K562 (cell line): ENCODE results near the gene SPON2. TPM values are rescaled to one million over a fixed set of nuclear protein-coding genes. Genes with fewer than 3 reads are reported as not detected.

ENCODE experiments used
- ATAC-seq: fragments of 200-7000 bp; cut with Tn5 transposase; 3 replicates; pipeline ENCODE4 v1.9.1; 2020; ENCODE audit warnings: moderate library complexity
- BruUV-seq: library from RNA; stranded (reverse); fragments of 400-500 nt; replicated peaks from 2 replicates; lab custom pipeline; 2021; lab: Mats Ljungman, UMichigan
- CTCF ChIA-PET: fragments of 300-600 bp; formaldehyde crosslinking; extraction: SDS; loops from one replicate; lab custom pipeline; 2021; ENCODE audit warnings: low intra/inter-chr PET ratio; lab: Yijun Ruan, JAX
- POLR2A ChIA-PET: fragments of 300-600, 350-650 bp; sonication (Branson Sonifier 250); formaldehyde crosslinking; extraction: SDS; loops from one replicate; lab custom pipeline; 2021; ENCODE audit warnings: antibody characterized with exemption, inconsistent platforms; lab: Yijun Ruan, JAX
- DNase-seq, 4 experiments: peaks; one replicate each; pipeline versions ENCODE4 v3.0.0 to v3.0.0-alpha.2; 2011 to 2018; ENCODE audit warnings: low spot score in 3 of 4, mixed read lengths in 3 of 4; ENCODE audit errors: extremely low read depth in 1 of 4
- FAIRE-seq: peaks from 2 replicates; lab custom pipeline; 2011; peaks lifted over from hg19 to GRCh38; lab: Jason Lieb, UNC
- H2AFZ ChIP-seq: 2 replicates; pipeline ENCODE4 v1.6.0; 2011; ENCODE audit warnings: low read depth, low read length, control low read depth, inconsistent platforms
- H3K27ac ChIP-seq: fragments of 200-600 bp; 3 replicates; pipeline ENCODE4 v1.8.0; 2011; ENCODE audit warnings: low read depth, mild to moderate bottlenecking, control low read depth, inconsistent platforms, low read length, moderate library complexity, mixed read lengths; ENCODE audit errors: extremely low read depth
- H3K27me3 ChIP-seq, 2 experiments: fragments of 300-600 bp in 1 of 2; 2 replicates in 1 of 2; 3 replicates in 1 of 2; pipeline versions ENCODE4 v1.6.0 to v1.8.0; 2011; ENCODE audit warnings: inconsistent platforms in 2 of 2, low read length in 2 of 2, mild to moderate bottlenecking in 1 of 2, mixed read lengths in 1 of 2, moderate library complexity in 1 of 2; ENCODE audit not compliant: control insufficient read depth in 2 of 2, insufficient read depth in 2 of 2
- H3K36me3 ChIP-seq: fragments of 300-600 bp; 3 replicates; pipeline ENCODE4 v1.8.0; 2011; ENCODE audit warnings: mild to moderate bottlenecking, low read length, inconsistent platforms; ENCODE audit not compliant: control insufficient read depth, insufficient read depth
- H3K4me1 ChIP-seq, 2 experiments: fragments of 200-600 bp in 1 of 2; replicated peaks in 1 of 2; 2 replicates in 1 of 2; 3 replicates in 1 of 2; pipeline versions ENCODE4 v1.5.1 to v1.8.0; 2011; ENCODE audit warnings: inconsistent platforms in 2 of 2, low read length in 2 of 2, mild to moderate bottlenecking in 1 of 2, mixed read lengths in 1 of 2, moderate library complexity in 1 of 2; ENCODE audit not compliant: control insufficient read depth in 2 of 2, insufficient read depth in 2 of 2
- H3K4me2 ChIP-seq: 2 replicates; pipeline ENCODE4 v1.6.1; 2011; ENCODE audit warnings: low read length, control low read depth, inconsistent platforms, mixed read lengths; ENCODE audit not compliant: insufficient read depth
- H3K4me3 ChIP-seq: fragments of 200-600 bp; sonication (generic), shearing (Covaris generic); 2 replicates; pipeline ENCODE4 v1.5.1; 2016; ENCODE audit warnings: control low read depth, inconsistent platforms
- H3K79me2 ChIP-seq: fragments of 200-600 bp; 3 replicates; pipeline ENCODE4 v1.8.0; 2011; ENCODE audit warnings: low read length, inconsistent platforms; ENCODE audit not compliant: control insufficient read depth, insufficient read depth
- H3K9ac ChIP-seq, 2 experiments: 2 replicates each; pipeline versions ENCODE4 v1.6.0 to v1.6.1; 2011; ENCODE audit warnings: low read depth in 2 of 2, low read length in 2 of 2, control low read depth in 1 of 2, inconsistent platforms in 1 of 2, mild to moderate bottlenecking in 1 of 2, mixed read lengths in 1 of 2; ENCODE audit not compliant: insufficient read depth in 1 of 2
- H3K9me1 ChIP-seq: one replicate; pipeline ENCODE4 v1.6.0; 2011; ENCODE audit warnings: inconsistent platforms, mild to moderate bottlenecking, low read length, moderate library complexity; ENCODE audit not compliant: control insufficient read depth, insufficient read depth
- H3K9me3 ChIP-seq: replicated peaks from 2 replicates; pipeline ENCODE4 v1.5.1; 2011; ENCODE audit warnings: low read depth, low read length, inconsistent platforms; ENCODE audit not compliant: control insufficient read depth, insufficient read depth
- H4K20me1 ChIP-seq: replicated peaks from 2 replicates; pipeline ENCODE4 v1.6.1; 2011; ENCODE audit warnings: low read length, inconsistent platforms, mixed read lengths; ENCODE audit not compliant: control insufficient read depth, insufficient read depth
- CREM ChIP-seq: IDR thresholded peaks from 2 replicates; pipeline ENCODE4 v1.6.1; 2014; ENCODE audit warnings: antibody characterized with exemption, low read depth
- HEY1 ChIP-seq: fragments of 250-450 bp; sonication (Bioruptor Pico); IDR thresholded peaks from 2 replicates; pipeline ENCODE4 v1.5.0; 2020; ENCODE audit warnings: mild to moderate bottlenecking, moderate library complexity, borderline replicate concordance
- PTTG1 ChIP-seq: fragments of 450-650 bp; IDR thresholded peaks from 2 replicates; pipeline ENCODE4 v1.6.1; 2016; ENCODE audit warnings: low read depth, mild to moderate bottlenecking, missing genetic modification characterization, missing compliant biosample characterization
- TRIM24 ChIP-seq, 2 experiments: fragments of 450-650 bp; IDR thresholded peaks; 2 replicates each; pipeline ENCODE4 v1.6.1; 2016
- TRIM28 ChIP-seq: fragments of 450-650 bp; IDR thresholded peaks from 2 replicates; pipeline ENCODE4 v1.6.1; 2017
- ZFP30 ChIP-seq: fragments of 250-450 bp; sonication (Bioruptor Pico); IDR thresholded peaks from 2 replicates; pipeline ENCODE4 v1.8.0; 2022; ENCODE audit warnings: moderate library complexity, mild to moderate bottlenecking, inconsistent platforms, borderline replicate concordance
- ZNF280A ChIP-seq: fragments of 450-650 bp; IDR thresholded peaks from 2 replicates; pipeline ENCODE4 v1.6.1; 2018; ENCODE audit warnings: mild to moderate bottlenecking, low read depth; ENCODE audit not compliant: partially characterized antibody
- ZZZ3 ChIP-seq: fragments of 450-650 bp; IDR thresholded peaks from 2 replicates; pipeline ENCODE4 v1.6.1; 2016; ENCODE audit warnings: antibody characterized with exemption, mild to moderate bottlenecking, moderate library complexity
- WGBS: fragments of 100-300 bp; shearing (Covaris generic); methylation state at CpG from one replicate; pipeline ENCODE4 v1.1.6; 2016; ENCODE audit warnings: low coverage, mixed read lengths; ENCODE audit not compliant: insufficient coverage; ENCODE audit errors: missing lambda C conversion rate; 5-methylcytosine and 5-hydroxymethylcytosine counted together
- in situ Hi-C: fragments of 300-500 bp; cut with MboI; formaldehyde crosslinking; loops from 4 replicates; pipeline ENCODE4 v1.15.0; 2018; ENCODE audit warnings: inconsistent platforms, mixed read lengths
- intact Hi-C: fragments of 100-400 bp; cut with micrococcal nuclease; formaldehyde crosslinking; loops from 2 replicates; pipeline ENCODE4 v1.14.2; 2022
- polyA plus RNA-seq, 8 experiments: library from polyadenylated mRNA; depleted of rRNA in 4 of 8; stranded (reverse) in 5 of 8; unstranded in 3 of 8; fragments of >200 nt; fragmentation: Nextera tagmentation in 2 of 8; fragmentation: Illumina TruSeq in 1 of 8; extraction: Ambion mirVana in 2 of 8; extraction: Trizol in 1 of 8; gene quantifications; 2 replicates each; pipeline versions ENCODE4 v1.2.1 to v1.2.3, GENCODE V29; 2011 to 2014; ENCODE audit warnings: inconsistent platforms in 1 of 8, missing spikeins in 1 of 8
- total RNA-seq, 7 experiments: library from RNA; depleted of rRNA in 6 of 7; stranded (reverse); fragments of >200 nt in 6 of 7; fragmentation: Illumina TruSeq in 2 of 7; extraction: Trizol in 2 of 7; gene quantifications; 2 replicates each; pipeline versions ENCODE4 v1.2.1 to v1.2.3, GENCODE V29; 2011 to 2021; ENCODE audit warnings: low replicate concordance in 1 of 7
- TF ChIP-seq, protein P1 (sequence below), 3 experiments: fragments of 200-800 bp in 1 of 3; fragments of 250-450 bp in 1 of 3; fragments of 450-650 bp in 1 of 3; sonication (Bioruptor Pico) in 1 of 3; sonication (Bioruptor generic) in 1 of 3; formaldehyde crosslinking in 1 of 3; IDR thresholded peaks; 2 replicates each; pipeline versions ENCODE4 v1.6.1 to v1.8.0; 2016 to 2022; ENCODE audit warnings: mild to moderate bottlenecking in 2 of 3, missing genetic modification characterization in 2 of 3, missing compliant biosample characterization in 1 of 3, moderate library complexity in 1 of 3

Gene SPON2
- total and polyA plus RNA-seq, 9 of the 15 experiments (the other 6 are each of a cell fraction or from before 2014, with no cell fraction given), result 0.21 to 2.2 (median 0.83) TPM

GRCh38 chr4:1183985-1184773, 11.8 kb upstream of the SPON2 start:
- intact Hi-C loops, result no loop called here
- ATAC-seq (no peak), DNase-seq (no peak), FAIRE-seq (no peak)
- ChIA-PET CTCF (interaction anchor here (0.6 kb wide), 1 partner anchor 26 kb away, joined by 3 read pairs; no protein-coding TSS in a partner anchor), POLR2A (interaction anchor here (0.7 to 0.9 kb wide), 2 partner anchors 21 to 63 kb away, joined by 3 read pairs; no protein-coding TSS in a partner anchor)
- H3K79me2 ChIP-seq, result no peaks in the 10 kb centered on the region
- no peak overlapping the region for H3K4me3 ChIP-seq
- H4K20me1 ChIP-seq, result no peaks in the 10 kb centered on the region
- no peak overlapping the region for H3K9ac ChIP-seq
- H3K36me3 ChIP-seq, result no peaks in the 10 kb centered on the region
- H3K4me2 ChIP-seq, result no peak overlapping the region
- H3K9me1 ChIP-seq, result no peaks in the 10 kb centered on the region
- peaks cover 8% of the 10 kb centered on the region for H3K9me3 ChIP-seq
- 9% methylated on average over 6 of the region's 6 CpGs for WGBS
- no peak for TF ChIP-seq HEY1 (CRISPR knock-in tag)
- H3K27me3 ChIP-seq, result no peaks in the 10 kb centered on the region; a peak in 2 of 5 replicates
- peaks cover under 1 to 1% of the 10 kb centered on the region in 2 experiments; a peak in 4 of 5 replicates for H3K4me1 ChIP-seq
- in situ Hi-C loops, result no loop called here
- H3K27ac ChIP-seq, result no peak overlapping the region
- H2AFZ ChIP-seq, result no peak overlapping the region
- BruUV-seq, result no TSS peak

GRCh38 chr4:1182313-1182712, 9.9 kb upstream of the SPON2 start:
- ChIA-PET CTCF (no interaction called here), POLR2A (interaction anchor here (1.1 to 1.4 kb wide), 2 partner anchors 10 to 18 kb away, joined by 3 to 4 read pairs; no protein-coding TSS in a partner anchor)
- Histone ChIP-seq H3K4me2 (no peak overlapping the region), H3K36me3 (no peaks in the 10 kb centered on the region), H3K79me2 (no peaks in the 10 kb centered on the region), H3K27ac (no peak overlapping the region), H3K27me3 (no peaks in the 10 kb centered on the region; a peak in 1 of 5 replicates), H3K9me1 (no peaks in the 10 kb centered on the region), H2AFZ (no peak overlapping the region), H3K9me3 (peaks cover 8% of the 10 kb centered on the region), H3K4me1 (peaks cover 9 to 19% of the 10 kb centered on the region in 2 experiments; a peak in 4 of 5 replicates), H3K4me3 (no peak overlapping the region), H3K9ac (no peak overlapping the region), H4K20me1 (no peaks in the 10 kb centered on the region)
- BruUV-seq, result no TSS peak
- no peak for DNase-seq
- in situ Hi-C loops, result no loop called here
- intact Hi-C loops, result no loop called here
- FAIRE-seq, result no peak
- ATAC-seq, result no peak
- no peak for TF ChIP-seq ZZZ3
- TF ChIP-seq, protein P1, sequence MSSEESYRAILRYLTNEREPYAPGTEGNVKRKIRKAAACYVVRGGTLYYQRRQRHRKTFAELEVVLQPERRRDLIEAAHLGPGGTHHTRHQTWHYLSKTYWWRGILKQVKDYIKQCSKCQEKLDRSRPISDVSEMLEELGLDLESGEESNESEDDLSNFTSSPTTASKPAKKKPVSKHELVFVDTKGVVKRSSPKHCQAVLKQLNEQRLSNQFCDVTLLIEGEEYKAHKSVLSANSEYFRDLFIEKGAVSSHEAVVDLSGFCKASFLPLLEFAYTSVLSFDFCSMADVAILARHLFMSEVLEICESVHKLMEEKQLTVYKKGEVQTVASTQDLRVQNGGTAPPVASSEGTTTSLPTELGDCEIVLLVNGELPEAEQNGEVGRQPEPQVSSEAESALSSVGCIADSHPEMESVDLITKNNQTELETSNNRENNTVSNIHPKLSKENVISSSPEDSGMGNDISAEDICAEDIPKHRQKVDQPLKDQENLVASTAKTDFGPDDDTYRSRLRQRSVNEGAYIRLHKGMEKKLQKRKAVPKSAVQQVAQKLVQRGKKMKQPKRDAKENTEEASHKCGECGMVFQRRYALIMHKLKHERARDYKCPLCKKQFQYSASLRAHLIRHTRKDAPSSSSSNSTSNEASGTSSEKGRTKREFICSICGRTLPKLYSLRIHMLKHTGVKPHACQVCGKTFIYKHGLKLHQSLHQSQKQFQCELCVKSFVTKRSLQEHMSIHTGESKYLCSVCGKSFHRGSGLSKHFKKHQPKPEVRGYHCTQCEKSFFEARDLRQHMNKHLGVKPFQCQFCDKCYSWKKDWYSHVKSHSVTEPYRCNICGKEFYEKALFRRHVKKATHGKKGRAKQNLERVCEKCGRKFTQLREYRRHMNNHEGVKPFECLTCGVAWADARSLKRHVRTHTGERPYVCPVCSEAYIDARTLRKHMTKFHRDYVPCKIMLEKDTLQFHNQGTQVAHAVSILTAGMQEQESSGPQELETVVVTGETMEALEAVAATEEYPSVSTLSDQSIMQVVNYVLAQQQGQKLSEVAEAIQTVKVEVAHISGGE (CRISPR knock-in tag; IDR thresholded peaks at IDR 0.05), result no peak
- TF ChIP-seq TRIM28, result peak; percentile 85
- TF ChIP-seq ZFP30, result peak; percentile 86; the same call in 1 of the 2 replicates
- TF ChIP-seq CREM, result no peak
- no peak for TF ChIP-seq PTTG1 (tag)
- 0 out of 4 replicates have a peak, but pooled peaks of 1 of the 2 experiments have one; percentile 22 for TF ChIP-seq TRIM24 (IDR thresholded peaks at IDR 0.05)
- peak; percentile 87 for TF ChIP-seq ZNF280A
